GM12874 (cell line): Measurements from ENCODE around the gene ILF2.

ENCODE experiments used
- TF ChIP-seq, protein P1 (sequence below): IDR thresholded peaks from 2 replicates; pipeline ENCODE4 v1.5.1; 2011; ENCODE audit warnings: low read depth, mild to moderate bottlenecking, control low read depth, low read length, moderate library complexity; ENCODE audit not compliant: insufficient read depth

The ILF2 gene

GRCh38 chr1:153649863-153650235 is 20.9 kb downstream of the ILF2 start:
- TF ChIP-seq, protein P1, sequence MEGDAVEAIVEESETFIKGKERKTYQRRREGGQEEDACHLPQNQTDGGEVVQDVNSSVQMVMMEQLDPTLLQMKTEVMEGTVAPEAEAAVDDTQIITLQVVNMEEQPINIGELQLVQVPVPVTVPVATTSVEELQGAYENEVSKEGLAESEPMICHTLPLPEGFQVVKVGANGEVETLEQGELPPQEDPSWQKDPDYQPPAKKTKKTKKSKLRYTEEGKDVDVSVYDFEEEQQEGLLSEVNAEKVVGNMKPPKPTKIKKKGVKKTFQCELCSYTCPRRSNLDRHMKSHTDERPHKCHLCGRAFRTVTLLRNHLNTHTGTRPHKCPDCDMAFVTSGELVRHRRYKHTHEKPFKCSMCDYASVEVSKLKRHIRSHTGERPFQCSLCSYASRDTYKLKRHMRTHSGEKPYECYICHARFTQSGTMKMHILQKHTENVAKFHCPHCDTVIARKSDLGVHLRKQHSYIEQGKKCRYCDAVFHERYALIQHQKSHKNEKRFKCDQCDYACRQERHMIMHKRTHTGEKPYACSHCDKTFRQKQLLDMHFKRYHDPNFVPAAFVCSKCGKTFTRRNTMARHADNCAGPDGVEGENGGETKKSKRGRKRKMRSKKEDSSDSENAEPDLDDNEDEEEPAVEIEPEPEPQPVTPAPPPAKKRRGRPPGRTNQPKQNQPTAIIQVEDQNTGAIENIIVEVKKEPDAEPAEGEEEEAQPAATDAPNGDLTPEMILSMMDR = no peak

DNA sequence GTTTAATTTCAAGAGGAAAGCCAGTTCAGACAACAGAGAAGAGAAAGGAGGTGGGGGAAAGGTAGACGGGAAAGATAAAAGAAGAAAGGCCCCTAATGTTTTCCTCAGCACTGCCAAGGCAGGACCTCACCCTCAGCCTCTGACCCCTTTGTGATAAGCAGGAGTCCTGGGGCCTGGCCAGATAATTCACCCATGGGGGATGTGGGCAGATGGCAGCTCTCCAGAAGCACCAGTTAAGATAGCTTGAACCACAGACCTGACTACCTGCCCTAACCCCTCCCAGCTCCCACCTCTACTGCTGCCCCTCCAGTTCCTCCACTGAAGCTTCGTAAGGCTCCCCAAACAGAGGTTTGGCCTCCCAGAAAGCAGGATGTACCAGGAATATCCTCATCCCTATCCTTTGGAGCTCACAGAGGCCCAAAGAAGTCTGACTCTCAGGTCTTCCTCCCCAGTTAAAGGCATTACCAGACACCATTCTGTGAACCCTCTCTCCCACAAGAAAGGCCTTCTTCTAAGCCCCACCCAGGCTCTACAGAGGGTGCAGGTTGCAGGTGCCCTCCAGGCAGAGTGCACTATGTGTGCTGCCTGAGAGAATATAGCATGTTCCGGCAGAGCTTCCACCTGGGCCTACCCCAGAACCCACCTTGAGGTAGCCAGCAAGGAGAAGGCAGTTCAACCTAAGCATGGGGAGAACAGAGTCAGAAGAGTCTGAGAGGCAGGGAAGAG is 21.5 kb downstream of the ILF2 start:
- TF ChIP-seq, protein P1 = no peak

DNA sequence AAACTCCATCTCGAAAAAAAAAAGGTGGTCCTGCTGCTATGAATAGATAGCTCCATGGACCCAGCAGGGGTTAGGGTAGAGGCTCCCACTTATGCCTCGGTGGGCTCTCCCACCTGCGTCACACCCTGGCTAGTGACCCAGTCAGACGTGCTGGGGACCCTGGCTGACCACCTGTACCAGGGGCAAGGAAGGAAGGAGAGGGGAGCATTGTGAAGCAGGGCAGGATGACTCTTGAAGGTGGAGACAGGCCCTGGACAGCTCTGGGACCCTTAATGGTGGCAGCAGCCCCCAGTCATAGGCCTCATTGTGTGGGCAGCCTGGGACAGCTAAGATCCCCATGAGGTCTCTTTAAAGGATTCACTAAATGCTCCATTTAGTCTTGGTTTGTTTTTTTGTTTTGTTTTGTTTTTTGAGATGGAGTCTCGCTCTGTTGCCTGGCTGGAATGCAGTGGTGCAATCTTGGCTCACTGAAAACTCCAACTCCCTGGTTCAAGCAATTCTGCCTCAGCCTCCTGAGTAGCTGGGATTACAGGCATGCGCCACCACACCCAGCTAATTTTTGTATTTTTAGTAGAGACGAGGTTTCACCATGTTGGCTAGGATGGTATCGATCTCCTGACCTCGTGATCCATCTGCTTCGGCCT is 22.7 kb downstream of the ILF2 start:
- TF ChIP-seq, protein P1 = no peak

GRCh38 chr1:153647346-153647714 is 23.5 kb downstream of the ILF2 start:
- TF ChIP-seq, protein P1 = no peak

GRCh38 chr1:153646672-153647345 is 24.0 kb downstream of the ILF2 start:
- TF ChIP-seq, protein P1 = no peak

- TF ChIP-seq, protein P1 = no peak
Observed at GRCh38 chr1:153643816-153644215, 27.0 kb downstream of the ILF2 start.

GRCh38 chr1:153643100-153643499 is 27.7 kb downstream of the ILF2 start:
- TF ChIP-seq, protein P1 = no peak
